ENCODE measurements around the gene SREK1IP1.

GRCh38 chr5:64790210-64790609, 21.7 kb upstream of the SREK1IP1 start:
- TF ChIP-seq SIN3A (IDR thresholded peaks at IDR 0.05; ENCODE audit: borderline replicate concordance, insufficient read depth, low read length) (no peak), REST (IDR thresholded peaks at IDR 0.05; ENCODE audit: insufficient read depth in 1 of 2, low read depth in 2 of 2, low read length in 2 of 2) (no peak), POLR2AphosphoS5 (IDR thresholded peaks at IDR 0.05; ENCODE audit: low read depth, low read length) (no peak)

Data from PFSK-1 (cell line).